ENCODE results near the gene RNF157. TPM values are rescaled to one million over a fixed set of nuclear protein-coding genes. Genes with fewer than 3 reads are reported as not detected.

Gene RNF157
- total and polyA plus RNA-seq, 2 of the 4 experiments (the other 2 are of a cell fraction) = 0.54 to 1.3 TPM

DNA sequence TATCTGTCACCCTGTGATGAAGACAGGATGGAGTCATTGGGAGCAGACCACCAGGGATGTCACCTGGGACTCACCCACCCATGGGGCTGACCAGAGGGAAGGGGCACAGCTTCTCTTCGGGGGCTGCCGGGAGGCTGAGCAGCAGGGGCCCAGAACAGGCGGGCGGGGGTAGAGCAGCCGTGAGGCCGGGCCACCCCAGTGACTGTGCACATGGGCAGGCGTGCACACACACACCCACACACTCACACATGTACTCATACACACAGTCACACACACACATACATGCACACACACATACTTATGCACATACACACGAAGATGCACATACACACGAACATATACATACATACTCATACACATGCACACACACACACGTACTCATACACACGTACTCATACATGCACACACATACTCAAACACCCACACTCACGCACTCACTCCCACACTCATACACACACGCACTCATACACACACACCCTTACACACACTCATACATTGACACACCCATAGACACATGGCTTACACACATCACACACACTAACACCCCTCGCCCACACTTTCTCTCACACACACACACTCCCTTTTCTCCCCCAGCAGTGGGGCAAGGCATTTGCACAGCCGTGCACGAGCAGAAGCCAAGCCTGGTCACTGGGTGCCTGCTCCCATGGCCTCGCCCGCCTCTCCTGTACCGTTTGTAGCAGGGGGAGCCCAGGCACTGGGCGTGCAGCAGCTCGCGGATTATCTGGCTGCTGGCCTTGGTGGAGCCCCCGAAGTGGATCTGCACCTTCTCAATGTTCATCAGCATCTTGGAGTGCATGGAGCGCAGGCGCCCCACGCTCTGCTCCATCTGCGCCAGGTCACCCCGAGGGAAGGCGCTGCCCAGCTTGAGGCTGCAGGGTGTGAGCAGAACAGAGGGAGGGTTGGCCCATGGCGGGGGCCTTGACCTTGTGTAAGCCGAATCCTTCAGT, 37.3 kb upstream of the RNF157 start (continued):
- TF ChIP-seq, protein P1, sequence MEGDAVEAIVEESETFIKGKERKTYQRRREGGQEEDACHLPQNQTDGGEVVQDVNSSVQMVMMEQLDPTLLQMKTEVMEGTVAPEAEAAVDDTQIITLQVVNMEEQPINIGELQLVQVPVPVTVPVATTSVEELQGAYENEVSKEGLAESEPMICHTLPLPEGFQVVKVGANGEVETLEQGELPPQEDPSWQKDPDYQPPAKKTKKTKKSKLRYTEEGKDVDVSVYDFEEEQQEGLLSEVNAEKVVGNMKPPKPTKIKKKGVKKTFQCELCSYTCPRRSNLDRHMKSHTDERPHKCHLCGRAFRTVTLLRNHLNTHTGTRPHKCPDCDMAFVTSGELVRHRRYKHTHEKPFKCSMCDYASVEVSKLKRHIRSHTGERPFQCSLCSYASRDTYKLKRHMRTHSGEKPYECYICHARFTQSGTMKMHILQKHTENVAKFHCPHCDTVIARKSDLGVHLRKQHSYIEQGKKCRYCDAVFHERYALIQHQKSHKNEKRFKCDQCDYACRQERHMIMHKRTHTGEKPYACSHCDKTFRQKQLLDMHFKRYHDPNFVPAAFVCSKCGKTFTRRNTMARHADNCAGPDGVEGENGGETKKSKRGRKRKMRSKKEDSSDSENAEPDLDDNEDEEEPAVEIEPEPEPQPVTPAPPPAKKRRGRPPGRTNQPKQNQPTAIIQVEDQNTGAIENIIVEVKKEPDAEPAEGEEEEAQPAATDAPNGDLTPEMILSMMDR (conservative IDR thresholded peaks at IDR 0.05; ENCODE audit: low read depth, low read length) = no peak

Data from IMR-90 (cell line).